GF-D8 (cell line): Measurements from ENCODE around the gene VDAC2.

ENCODE experiments used
- DNase-seq: peaks from one replicate; lab custom pipeline; 2025; lab: John Stamatoyannopoulos, UW

VDAC2 gene

DNA sequence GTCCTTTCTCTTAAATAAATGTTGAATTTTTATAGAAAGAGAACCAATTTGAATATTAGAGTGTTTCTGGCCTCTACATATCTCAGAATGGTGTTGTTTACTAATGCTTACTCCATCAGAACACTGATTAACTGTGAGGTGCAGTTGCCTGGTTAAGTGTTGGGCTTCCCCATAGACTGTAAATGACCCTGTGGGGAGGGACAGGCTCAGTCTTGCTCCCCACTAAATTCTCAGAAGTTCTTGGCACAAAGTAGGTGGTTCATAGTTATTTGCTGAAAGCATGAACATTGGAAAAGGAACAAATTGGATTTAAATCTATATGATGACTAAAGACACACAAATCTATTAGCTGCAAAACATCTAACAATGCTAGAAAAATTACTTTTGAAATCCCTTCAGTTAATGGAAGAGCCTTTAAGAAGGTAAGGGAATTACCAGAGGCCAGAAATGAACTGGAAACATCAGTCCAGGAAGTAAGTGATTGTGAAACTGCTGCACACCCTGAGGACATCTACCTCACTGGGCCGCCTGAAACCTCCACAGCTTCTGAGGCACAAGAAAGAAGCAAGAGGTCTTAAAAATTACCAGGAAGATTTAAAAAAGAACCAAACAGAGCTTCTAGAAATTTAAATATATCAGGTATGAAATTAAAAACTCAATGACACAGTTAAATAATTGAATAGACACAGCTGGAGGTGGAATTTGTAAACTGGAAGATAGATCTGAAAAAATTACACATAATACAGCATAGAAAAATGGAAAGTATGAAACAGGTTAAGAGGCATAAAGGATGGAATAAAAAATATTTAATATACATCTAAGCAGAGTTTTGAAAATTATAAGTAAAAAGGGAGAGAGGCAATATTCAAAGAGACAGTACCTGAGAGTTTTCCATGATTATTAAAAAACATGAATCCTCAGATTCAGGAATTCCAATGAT, 43.0 kb downstream of the VDAC2 start:
- no peak for DNase-seq

- no peak for DNase-seq
Observed at GRCh38 chr10:75254739-75255138, 44.1 kb downstream of the VDAC2 start.

DNA sequence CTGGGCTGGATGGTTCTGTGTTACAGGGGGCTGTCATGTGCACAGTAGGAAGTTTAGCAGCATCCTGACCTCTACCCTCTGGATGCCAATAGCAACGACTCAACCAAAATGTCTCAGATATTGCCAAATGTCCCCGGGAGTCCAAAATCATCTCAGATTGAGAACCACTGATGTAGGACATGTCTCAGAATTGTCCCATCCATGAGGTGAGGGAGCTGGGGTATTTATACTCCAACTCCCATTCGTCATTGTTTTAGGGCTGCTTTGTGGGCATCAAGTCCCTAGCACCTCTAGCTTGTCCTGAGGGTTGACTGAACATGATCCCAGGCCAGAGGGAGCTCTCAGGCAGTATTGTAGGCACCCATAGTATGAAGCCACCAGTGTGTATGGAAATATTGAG, 50.4 kb downstream of the VDAC2 start:
- DNase-seq: no peak

DNA sequence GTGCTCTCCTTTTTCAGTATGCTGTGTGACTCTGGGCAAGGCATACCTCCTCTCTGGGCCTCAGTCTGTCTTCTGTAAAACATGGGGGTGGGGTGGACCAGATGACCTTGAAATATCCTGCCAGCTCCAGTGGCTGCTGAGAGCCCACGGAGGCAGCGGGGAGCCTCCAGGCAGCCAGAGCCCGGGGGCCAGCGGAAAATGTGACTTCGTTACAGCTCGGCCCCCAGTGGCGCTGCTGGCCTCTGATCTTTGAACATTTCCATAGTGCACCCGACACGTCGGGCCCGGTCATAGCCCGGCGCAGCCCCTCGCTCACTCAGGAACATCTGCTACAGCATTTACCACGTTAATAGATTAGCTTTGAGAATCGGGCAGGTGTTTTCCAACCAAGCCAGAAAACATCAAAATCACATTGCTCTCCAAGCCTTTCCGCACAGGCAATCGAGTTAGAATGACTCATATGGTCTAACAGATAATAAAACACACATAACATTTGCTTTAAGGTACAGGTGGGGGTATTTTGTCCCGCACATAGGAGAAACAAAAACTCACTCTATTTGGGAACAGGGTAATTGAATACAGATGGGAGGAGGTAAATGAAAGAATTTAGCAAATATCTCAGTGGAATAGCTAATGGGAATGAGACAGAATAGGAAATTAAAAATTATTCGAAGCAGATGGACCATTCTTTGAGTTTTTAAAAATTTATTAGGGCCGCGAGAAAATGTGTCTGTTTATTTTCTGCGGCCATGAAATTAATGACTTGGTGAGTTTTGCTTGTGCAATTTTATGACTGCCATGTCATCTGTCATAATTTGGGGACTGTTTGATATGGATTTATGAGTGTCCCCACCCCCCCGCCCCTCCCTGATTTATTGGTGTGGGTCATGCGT, 51.5 kb downstream of the VDAC2 start:
- DNase-seq: no peak

DNA sequence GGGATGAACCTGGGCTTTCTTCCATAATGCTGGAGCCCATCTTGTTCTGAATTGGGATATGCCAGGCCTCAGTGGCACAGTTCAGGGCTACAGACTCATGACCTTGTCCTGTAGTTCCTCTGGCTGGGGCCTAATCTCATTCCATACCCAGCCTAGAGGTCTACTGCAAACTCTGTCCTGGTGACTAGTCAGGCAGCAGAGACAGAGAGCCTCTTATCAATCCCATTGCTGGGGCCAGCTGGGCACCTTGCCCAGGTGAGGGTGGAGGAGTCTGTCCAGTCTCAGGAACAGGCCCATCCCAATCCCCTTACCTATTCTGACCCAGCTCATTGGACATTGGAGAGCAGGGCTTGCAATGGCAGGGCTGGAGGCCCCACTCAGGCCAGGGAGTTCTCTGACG, 53.2 kb downstream of the VDAC2 start:
- no peak for DNase-seq

GRCh38 chr10:75265856-75266255, 55.3 kb downstream of the VDAC2 start:
- no peak for DNase-seq

GRCh38 chr10:75266945-75267344, 56.3 kb downstream of the VDAC2 start:
- DNase-seq: no peak

DNA sequence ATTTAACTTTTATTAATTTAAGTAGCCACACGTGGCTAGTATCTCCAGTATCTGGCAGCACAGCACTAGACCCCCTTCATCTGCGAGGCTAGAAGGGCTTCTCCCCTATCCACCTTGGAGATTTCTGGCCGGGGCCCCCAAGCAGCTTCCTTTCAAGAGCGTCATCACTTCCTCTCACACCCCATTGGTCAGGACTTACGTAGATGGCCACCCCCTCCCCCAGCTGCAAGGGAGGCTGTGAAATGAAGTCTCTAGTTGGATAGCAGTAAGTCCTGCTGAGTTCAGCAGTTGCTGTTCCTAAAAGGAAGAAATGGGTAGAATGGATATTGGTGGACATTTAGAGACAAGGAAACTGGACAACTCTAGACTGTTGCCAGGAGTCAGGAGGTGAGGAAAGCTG, 59.0 kb downstream of the VDAC2 start:
- DNase-seq: no peak

DNA sequence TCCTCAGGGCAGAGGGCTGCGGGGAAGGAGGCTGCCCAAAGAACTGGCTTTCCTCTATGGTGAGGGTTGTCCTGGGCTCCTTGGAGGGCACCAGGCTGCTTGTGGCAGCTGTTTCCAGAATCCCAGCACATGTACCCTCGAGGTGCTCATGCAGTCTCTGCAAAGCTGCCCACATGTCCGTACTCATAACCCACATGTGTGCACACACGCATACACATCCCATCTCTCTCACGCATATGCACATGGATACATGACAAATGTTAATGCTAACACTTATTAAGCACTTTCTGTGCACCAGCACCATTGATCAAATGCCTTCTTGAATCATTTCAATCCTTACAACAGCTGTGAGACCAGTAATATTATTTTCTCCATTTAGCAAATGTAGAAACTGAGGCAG, 61.5 kb downstream of the VDAC2 start:
- DNase-seq: no peak

DNA sequence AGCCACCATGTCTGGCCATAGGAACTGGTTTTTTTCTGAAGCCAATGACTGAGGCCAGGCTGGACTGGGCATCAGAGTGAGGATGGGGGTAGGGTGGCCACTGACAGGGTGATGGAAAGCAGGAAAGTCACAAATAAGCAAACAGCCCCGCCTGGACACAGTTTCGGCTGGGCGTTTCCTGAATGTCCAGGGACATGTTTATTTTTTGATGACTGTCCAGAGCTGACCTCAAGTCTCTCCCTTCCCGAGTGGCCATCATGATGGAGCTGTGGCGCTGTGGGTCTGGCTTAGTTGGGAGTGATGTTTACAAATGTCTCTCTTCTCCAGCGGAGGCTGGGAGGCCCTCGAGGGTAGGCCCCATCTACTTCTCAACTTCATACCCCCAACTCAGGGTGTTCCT, 62.3 kb downstream of the VDAC2 start:
- no peak for DNase-seq

- DNase-seq: no peak
Observed at GRCh38 chr10:75276069-75276872, 65.7 kb downstream of the VDAC2 start.

DNA sequence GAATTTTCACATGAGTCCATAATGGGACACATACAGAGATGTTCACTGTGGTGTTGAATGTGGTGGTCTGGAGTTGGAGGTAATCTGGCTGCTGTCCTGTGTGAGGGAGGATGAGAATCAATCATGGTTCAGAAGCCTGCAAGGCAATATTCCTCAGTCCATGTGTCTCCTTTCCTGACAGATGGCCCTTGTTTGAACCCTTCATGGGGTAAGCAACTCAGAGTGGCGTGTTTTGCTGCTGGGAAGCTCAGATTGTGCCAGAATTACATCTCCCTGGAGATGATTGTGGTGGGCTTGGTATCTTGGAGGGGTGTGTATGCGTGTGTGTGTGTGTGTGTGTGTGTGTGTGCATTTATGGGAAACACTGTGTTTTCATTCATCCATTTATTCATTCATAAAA, 69.6 kb downstream of the VDAC2 start:
- no peak for DNase-seq
